ENCODE measurements around the gene PEF1.

PEF1 gene

DNA sequence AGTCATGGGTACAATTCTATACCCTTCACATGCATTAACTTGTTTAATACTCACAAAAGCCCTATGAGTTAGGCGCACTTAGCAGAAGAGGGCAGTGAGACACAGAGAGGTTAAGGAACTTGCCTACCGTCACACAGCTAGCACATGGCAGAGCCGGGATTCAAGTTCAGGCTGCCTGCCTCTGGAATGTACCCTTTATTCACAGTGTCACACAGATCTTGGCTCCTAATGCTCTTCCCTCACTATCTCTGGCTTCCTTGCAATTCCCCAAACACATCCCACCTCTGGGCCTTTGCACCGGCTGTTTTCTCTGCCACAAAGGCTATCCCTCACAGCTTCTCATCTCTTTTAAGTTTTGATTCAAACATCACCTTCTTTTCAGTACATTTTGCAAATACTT lies 34.0 kb upstream of the PEF1 start:
- TF ChIP-seq, protein P1, sequence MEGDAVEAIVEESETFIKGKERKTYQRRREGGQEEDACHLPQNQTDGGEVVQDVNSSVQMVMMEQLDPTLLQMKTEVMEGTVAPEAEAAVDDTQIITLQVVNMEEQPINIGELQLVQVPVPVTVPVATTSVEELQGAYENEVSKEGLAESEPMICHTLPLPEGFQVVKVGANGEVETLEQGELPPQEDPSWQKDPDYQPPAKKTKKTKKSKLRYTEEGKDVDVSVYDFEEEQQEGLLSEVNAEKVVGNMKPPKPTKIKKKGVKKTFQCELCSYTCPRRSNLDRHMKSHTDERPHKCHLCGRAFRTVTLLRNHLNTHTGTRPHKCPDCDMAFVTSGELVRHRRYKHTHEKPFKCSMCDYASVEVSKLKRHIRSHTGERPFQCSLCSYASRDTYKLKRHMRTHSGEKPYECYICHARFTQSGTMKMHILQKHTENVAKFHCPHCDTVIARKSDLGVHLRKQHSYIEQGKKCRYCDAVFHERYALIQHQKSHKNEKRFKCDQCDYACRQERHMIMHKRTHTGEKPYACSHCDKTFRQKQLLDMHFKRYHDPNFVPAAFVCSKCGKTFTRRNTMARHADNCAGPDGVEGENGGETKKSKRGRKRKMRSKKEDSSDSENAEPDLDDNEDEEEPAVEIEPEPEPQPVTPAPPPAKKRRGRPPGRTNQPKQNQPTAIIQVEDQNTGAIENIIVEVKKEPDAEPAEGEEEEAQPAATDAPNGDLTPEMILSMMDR (IDR thresholded peaks at IDR 0.05; ENCODE audit: control insufficient read depth, extremely low read depth, insufficient read depth), result no peak
- no peak for DNase-seq (ENCODE audit: low read depth)
- H3K4me3 ChIP-seq (ENCODE audit: low read depth, low read length), result no peak overlapping the region

DNA sequence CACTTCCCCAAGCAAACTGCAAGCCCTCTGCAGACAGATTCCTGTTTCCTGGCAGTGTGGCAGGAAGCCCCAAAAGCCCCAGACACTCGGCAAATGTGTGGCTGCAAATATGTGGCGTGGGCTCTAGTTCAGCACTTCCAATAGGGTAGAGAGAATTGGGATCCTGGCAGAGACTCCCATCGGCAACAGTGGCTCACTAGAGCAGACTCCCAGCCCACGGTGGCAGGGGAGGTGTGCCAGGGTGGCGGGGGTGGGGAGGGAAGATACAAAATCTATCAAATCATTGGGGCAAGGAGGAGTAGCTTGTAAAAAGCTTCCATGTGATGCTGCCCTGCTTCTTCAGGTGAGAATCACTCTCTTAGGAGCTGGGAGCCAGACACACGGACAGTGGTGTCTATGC lies 33.3 kb upstream of the PEF1 start:
- no peak for DNase-seq (ENCODE audit: low read depth)
- TF ChIP-seq, protein P1 (IDR thresholded peaks at IDR 0.05; ENCODE audit: control insufficient read depth, extremely low read depth, insufficient read depth), result no peak

DNA sequence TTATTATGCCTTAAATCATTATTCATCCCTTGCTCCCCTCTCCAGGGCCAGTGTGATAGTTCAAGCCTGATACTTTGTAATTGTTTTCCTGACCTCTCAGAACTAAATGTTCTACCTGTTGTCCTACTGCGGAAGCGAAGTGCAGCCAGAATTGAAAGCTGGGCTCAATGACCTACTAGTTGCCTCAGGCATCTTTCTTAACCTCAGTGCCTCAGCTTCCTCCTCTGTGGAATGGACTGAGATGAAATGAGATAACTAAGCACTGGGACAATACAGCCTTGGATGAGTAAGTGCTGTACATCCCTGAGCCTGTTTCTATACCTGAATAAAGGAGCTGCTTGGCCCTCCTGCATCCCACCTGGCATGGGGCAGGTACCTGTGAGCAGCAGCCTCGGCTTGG lies 32.7 kb upstream of the PEF1 start:
- TF ChIP-seq, protein P1 (IDR thresholded peaks at IDR 0.05; ENCODE audit: control insufficient read depth, extremely low read depth, insufficient read depth), result no peak
- DNase-seq (ENCODE audit: low read depth), result no peak
- H3K4me3 ChIP-seq (ENCODE audit: low read depth, low read length), result no peak overlapping the region

More for the DNA sequence above, 33.3 kb upstream of the PEF1 start:
- no peak overlapping the region for H3K4me3 ChIP-seq (ENCODE audit: low read depth, low read length)

DNA sequence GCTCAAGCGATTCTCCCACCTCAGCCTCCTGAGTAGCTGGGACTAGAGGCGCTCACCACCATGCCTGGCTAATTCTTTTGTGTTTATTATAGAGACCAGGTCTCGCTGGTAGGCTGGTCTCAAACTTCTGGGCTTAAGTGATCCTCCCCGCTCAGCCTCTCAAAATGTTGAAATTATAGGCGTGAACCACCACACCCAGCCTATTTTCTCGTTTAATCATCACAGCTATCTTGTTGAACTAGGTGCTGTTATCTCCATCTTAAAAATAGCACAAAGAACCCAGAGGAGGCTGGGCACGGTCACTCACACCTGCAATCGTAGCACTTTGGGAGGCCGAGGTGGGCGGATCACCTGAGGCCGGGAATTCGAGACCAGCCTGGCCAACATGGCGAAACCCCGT lies 31.1 kb upstream of the PEF1 start:
- TF ChIP-seq, protein P1 (IDR thresholded peaks at IDR 0.05; ENCODE audit: control insufficient read depth, extremely low read depth, insufficient read depth), result no peak
- no peak overlapping the region for H3K4me3 ChIP-seq (ENCODE audit: low read depth, low read length)
- no peak for DNase-seq (ENCODE audit: low read depth)

DNA sequence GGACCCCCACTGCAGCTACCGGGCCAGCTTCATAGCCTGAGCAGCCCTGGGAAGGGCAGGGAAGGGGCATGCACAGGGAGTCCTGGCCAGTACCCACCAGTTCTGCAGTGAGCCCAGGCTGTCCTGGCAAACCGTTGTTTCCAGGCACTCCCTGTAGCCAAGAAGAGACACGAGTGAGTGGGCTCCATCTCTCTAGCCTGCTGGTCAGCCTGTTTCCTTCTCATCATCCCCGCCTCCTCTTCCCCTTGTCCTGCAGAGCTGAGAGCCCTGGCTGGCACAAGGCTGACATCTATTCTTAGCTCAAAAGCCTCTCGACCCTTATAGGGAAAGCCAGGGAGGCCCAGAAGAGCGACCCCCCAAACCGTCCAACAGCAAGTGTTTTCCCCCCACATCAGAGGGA lies 30.5 kb upstream of the PEF1 start:
- TF ChIP-seq, protein P1 (IDR thresholded peaks at IDR 0.05; ENCODE audit: control insufficient read depth, extremely low read depth, insufficient read depth), result no peak
- DNase-seq (ENCODE audit: low read depth), result no peak
- no peak overlapping the region for H3K4me3 ChIP-seq (ENCODE audit: low read depth, low read length)

DNA sequence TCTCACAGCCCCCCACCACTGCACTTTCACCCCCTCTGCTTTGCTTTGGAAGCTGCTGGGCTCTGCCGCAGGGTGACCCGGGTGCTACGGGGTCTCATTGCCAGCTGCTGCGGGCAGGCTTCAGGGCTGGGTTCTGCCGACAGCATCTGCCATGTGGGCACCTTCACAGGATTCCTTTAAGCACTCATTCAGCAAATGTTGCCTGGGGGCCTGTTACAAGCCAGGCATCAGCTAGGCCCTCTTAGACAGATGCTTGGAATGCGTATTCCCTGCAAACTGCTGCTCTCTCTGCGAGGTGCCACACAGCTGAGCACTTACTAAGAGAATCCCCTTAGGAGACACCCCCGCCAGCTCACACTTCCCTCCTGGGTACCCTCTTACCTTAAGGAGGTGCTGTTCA lies 29.9 kb upstream of the PEF1 start:
- TF ChIP-seq, protein P1 (IDR thresholded peaks at IDR 0.05; ENCODE audit: control insufficient read depth, extremely low read depth, insufficient read depth), result no peak
- DNase-seq (ENCODE audit: low read depth), result no peak
- no peak overlapping the region for H3K4me3 ChIP-seq (ENCODE audit: low read depth, low read length)

DNA sequence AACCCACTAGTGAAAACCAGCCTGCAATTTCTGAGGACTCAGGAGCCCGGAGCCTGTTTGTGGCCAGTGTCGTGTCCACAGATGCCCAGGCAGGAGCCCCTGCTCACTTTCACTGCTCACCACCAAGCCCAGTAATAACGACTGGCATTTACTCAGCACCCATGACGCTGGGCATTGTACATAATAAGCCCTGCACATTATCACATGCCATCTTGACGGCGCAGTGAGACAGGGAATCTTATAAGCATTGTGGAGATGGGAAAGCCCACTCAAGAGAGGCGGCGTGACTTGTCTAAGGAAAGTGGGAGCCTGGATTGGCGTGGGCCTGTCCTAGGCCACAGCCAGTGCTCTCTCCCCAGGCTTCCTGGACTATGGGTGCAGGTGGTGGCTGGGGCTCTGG lies 28.8 kb upstream of the PEF1 start:
- TF ChIP-seq, protein P1 (IDR thresholded peaks at IDR 0.05; ENCODE audit: control insufficient read depth, extremely low read depth, insufficient read depth), result no peak
- no peak overlapping the region for H3K4me3 ChIP-seq (ENCODE audit: low read depth, low read length)
- DNase-seq (ENCODE audit: low read depth), result no peak

Data from LNCaP clone FGC (cell line).